GM18517 (cell line): ENCODE data around the gene DCC.

Source experiments
- ATAC-seq: cut with Tn5 transposase; IDR thresholded peaks from one replicate; pipeline ENCODE4 v1.9.1; 2021; ENCODE audit warnings: mild to moderate bottlenecking, moderate library complexity; ENCODE audit not compliant: unreplicated experiment

Gene DCC

GRCh38 chr18:52499016-52499415 is 159.0 kb downstream of the DCC start:
- no peak for ATAC-seq

DNA sequence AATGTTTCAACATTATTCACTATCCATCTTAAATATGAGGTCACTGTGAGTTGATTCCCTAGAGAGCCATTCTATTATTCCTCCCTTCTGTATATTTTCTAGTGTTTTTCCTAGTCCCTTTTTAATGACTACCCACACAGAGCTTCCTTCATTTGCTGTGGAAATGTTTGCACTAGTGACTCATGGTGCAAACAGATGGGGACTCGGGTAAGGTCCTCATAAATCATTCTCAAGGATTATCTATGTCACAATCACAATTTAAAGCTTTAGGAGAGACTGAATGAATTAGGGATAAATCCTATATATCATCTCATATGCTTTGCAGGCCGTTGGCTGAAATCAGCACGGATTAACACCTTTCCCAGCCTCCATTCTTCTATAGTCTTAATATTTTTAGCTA is 159.6 kb downstream of the DCC start:
- ATAC-seq: no peak

- ATAC-seq: no peak
Observed at GRCh38 chr18:52504589-52504988, 164.6 kb downstream of the DCC start.

GRCh38 chr18:52510139-52510538 is 170.1 kb downstream of the DCC start:
- no peak for ATAC-seq

DNA sequence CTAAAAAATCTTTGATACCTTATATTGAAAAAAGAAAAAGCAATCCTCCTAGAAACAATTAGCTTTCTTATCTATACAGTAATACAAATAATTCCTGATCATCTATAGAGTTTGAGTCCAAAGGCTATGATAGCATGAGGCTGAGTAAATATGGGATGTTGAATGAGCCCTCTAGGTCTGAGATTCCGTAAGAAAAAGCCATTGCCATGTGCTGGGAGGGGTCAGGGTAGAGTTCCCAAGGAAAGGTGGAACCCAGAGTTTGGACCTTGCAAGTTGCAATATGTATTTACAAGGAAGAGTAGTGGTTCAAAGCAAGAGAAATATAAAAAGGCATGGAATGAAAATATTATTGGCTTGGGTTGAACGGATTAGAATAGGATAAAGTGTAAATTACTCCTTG is 178.1 kb downstream of the DCC start:
- ATAC-seq: no peak

DNA sequence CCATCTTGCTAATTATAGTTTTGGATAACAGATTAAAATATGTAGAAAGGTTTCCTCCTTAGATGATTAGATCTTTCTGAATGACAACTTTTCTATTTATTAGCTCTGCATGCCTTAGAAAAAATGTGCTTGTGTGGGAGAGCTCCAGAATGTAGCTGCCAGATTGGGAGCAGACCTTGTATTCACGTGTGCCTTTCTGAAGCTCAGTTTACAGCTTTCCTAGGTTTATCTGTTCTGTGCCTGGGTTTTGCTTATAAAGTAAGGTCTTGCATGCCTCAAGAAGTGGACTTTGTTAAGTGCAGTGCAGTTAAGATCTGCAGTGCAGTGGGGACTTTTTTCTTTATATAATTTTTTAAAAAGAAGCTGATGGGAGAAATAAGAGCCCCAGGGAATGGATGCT is 179.0 kb downstream of the DCC start:
- ATAC-seq: no peak

DNA sequence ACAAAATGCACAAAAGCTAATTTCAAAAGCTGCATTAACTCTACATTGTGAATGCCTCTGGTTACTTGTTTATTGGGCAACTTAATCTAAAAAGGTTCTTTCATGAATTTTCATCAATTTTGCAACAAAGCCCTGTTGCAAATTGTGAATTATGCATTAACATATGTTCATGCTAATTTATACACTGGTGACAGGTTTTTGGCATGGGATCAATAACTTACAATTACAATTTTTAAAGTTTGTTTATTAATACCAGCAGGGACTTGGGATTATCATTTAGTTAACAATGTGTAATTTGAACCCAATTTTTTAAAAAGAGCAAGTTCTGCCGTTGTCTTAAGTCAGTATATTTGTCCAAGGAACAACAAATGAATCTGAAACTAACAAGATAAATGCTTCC is 183.6 kb downstream of the DCC start:
- no peak for ATAC-seq

DNA sequence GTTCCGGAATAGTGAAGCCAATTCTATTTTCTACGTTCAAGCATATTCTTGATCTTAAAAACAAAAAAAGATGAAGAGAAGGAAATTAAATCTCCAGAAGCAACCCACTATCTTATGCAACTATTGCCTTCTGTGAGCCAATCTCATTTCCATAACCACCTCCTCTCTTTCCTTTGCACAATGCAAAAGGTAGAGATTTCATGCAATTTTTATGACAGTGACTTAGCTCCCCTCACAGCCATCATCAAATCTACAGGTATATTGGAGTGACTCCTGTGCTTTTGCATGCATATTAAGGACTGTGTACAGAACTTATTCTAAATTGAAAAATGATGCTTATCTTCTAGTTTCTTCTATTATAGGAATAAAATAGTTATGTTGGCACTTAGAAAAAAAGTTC is 191.8 kb downstream of the DCC start:
- no peak for ATAC-seq

DNA sequence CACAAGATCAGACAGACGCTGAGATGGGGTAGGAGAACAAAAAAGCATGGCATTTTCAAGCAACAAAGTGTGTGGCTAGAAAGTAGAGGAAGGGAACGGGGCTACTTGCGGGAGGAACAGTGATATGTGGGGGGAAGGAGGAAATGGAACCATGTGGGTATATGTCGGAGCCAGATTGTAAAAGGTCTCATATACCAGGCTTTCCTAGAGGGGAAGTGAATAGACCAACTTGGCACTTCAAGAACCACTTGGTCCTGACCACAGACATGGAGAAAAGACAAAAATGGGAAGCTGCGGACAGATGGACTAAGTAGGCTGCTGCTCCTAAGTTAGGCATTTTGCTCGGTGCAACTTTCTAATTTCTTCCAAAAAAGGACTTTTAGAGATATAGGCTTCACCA is 196.0 kb downstream of the DCC start:
- no peak for ATAC-seq

- ATAC-seq: no peak
Observed at GRCh38 chr18:52537261-52537660, 197.3 kb downstream of the DCC start.

DNA sequence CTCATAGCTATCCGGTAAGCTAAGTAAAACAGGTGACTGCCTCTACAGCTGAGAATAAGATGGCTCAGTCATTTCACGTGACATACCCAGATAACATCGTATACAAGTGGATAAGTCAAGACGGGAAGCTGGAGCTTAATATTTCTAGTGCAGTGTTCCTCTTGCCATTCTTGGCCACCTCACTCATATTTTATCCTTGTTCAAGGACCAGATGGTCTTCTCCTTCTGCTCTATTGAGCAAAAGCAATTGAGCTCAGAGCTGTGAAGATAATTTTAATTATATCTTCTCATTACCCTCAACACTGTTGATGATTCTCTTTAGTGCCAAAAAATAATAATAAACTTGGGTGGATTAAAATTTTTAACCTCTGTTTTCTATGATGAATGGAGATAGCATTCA is 201.1 kb downstream of the DCC start:
- no peak for ATAC-seq

DNA sequence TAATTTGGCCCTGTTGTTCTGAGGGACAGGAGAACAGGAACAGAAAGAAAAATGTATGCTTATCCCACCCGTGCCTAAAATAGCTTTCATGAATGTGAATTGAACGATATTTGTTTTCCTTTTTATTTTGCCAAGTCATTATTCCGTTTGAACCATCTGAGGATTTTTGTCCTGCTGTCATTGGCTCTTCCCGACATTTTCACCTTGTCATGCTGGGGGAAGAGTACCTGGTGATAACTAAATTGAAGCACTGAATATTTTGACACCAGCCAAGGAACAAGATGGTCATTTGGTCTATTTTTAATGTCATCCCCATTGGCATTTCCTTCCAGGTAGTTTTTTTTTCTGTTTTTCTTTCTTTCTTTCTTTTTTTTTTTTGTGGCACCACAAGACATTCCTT is 204.1 kb downstream of the DCC start:
- ATAC-seq: no peak

GRCh38 chr18:52546686-52547346 is 206.8 kb downstream of the DCC start:
- ATAC-seq: no peak

DNA sequence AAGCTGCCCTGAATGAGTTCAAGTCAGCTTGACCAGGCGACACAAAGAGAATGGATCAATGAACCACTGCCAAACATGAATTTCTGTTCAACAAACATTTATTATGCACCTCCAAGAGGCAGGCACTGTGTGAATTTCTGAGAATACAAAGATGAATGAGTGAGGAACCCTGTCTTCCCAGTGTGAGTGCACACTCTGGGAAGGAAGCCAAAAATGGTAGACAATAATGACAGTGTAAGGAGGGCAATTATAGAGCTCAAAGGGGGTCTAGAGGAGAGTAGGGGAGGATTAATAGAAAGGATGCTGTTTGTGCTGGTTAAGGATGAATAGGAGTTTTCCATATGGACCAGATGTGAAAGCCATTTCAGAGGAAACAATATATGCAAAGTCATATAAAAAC is 213.4 kb downstream of the DCC start:
- ATAC-seq: no peak

DNA sequence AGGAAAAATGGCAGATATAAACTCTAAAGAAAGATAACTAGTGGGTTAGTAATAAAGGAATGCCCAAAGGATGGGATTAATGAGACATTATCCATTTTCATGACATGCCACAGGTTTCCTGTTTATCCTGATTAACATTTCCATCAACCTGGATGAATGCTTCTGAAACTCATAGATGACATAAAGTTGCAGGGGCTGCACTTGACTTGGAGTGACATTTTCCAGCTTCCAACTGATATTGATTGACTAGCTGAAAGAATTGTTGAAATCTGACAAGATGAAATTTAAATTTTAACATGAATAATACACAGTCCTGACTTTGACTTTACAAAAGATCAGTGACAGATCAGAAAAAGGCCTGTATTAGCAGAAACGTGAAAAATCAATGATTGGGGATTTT is 214.2 kb downstream of the DCC start:
- no peak for ATAC-seq

- ATAC-seq: no peak
Observed at GRCh38 chr18:52567360-52567759, 227.4 kb downstream of the DCC start.

DNA sequence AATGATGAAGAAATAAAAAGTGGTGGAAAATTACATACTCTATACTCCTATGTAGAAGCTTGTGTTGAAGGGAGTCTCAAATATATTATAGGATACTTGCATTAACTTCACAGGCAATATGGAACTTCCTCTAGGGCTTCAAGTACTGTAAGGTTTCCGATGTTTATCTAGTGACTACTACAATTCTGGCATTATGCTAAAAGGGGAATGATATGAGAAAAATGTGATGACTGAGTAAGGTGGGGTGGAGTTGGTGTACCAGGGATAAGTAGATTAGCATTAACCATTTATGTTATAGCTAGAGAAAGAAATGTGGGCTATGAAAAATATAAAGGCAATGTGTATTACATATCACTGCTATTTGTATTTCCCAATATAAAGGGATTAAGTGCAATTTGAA is 229.5 kb downstream of the DCC start:
- no peak for ATAC-seq

DNA sequence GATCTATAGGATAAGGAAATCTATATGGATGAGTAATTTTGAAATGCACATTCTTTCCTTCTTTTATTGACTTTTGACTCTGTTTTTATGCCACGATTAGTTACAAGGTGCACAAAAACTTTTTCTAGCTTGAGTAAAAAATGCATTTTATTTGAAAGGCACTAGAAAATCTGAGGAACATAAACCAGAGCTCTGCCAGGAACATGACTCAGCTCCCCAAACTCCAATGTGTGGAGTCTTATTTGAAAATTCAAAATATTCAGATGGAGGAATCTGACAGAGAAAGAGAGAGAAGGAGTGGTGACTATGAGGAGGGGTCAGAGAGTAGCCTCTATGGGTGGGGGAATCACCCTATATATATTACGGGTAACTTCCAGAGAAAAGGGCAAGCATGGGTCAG is 231.0 kb downstream of the DCC start:
- no peak for ATAC-seq

- no peak for ATAC-seq
Observed at GRCh38 chr18:52572036-52573000, 232.3 kb downstream of the DCC start.

GRCh38 chr18:52577795-52578194 is 237.8 kb downstream of the DCC start:
- ATAC-seq: no peak

GRCh38 chr18:52582061-52582460 is 242.1 kb downstream of the DCC start:
- ATAC-seq: no peak

DNA sequence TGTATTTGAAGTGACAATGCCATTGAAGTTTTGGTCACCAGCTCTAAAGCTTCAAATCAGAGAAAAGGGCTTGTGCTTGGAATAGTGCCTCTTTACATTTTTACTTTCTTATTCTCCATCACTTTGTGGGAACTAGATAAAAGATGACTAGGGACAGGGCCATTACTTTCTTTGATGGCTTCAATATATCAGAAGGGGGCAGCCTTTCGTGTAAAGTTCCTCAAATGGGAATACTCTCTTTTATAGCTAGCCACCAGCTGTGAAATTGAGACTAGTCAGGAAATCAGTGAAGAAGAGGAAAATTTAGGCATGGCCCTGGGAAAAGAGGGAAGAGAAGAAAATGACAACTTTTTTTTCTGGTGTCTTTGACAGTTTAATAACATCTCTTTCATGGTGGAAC is 242.5 kb downstream of the DCC start:
- no peak for ATAC-seq
